HEK293T (cell line): Measurements from ENCODE around the gene OSCAR.

Experiments
- CTCF ChIA-PET: fragments of 350-600 bp; formaldehyde crosslinking; extraction: SDS; loops from one replicate; lab custom pipeline; 2021; ENCODE audit warnings: antibody characterized with exemption, inconsistent platforms; lab: Yijun Ruan, JAX
- POLR2A ChIA-PET: fragments of 350-600 bp; formaldehyde crosslinking; extraction: SDS; loops from one replicate; lab custom pipeline; 2020; ENCODE audit warnings: antibody characterized with exemption, inconsistent platforms; lab: Yijun Ruan, JAX
- DNase-seq: peaks from one replicate; pipeline ENCODE4 v3.0.0; 2012; ENCODE audit warnings: mixed read lengths; ENCODE audit errors: extremely low spot score
- ARNT ChIP-seq: fragments of 450-650 bp; IDR thresholded peaks from 2 replicates; pipeline ENCODE4 v1.6.1; 2017; ENCODE audit warnings: mild to moderate bottlenecking
- BHLHE40 ChIP-seq: fragments of 450-650 bp; IDR thresholded peaks from 2 replicates; pipeline ENCODE4 v1.6.1; 2016; ENCODE audit warnings: mild to moderate bottlenecking, moderate library complexity, borderline replicate concordance
- CTBP1 ChIP-seq: fragments of 450-650 bp; IDR thresholded peaks from 2 replicates; pipeline ENCODE4 v1.6.1; 2016; ENCODE audit warnings: borderline replicate concordance
- ELF4 ChIP-seq: fragments of 450-650 bp; IDR thresholded peaks from 2 replicates; pipeline ENCODE4 v1.6.1; 2017; ENCODE audit warnings: antibody characterized with exemption
- FOXA1 ChIP-seq: fragments of 450-650 bp; IDR thresholded peaks from 2 replicates; pipeline ENCODE4 v1.6.1; 2016; ENCODE audit warnings: mild to moderate bottlenecking
- FOXK2 ChIP-seq: fragments of 450-650 bp; IDR thresholded peaks from 2 replicates; pipeline ENCODE4 v1.6.1; 2016; ENCODE audit warnings: mild to moderate bottlenecking
- FOXM1 ChIP-seq: fragments of 450-650 bp; IDR thresholded peaks from 2 replicates; pipeline ENCODE4 v1.6.1; 2017; ENCODE audit warnings: mild to moderate bottlenecking, borderline replicate concordance
- HDGF ChIP-seq: fragments of 450-650 bp; IDR thresholded peaks from 2 replicates; pipeline ENCODE4 v1.6.1; 2017; ENCODE audit warnings: antibody characterized with exemption, borderline replicate concordance
- L3MBTL2 ChIP-seq: fragments of 450-650 bp; conservative IDR thresholded peaks from 2 replicates; pipeline ENCODE4 v1.6.1; 2016; ENCODE audit warnings: mild to moderate bottlenecking
- LEF1 ChIP-seq: fragments of 450-650 bp; IDR thresholded peaks from 2 replicates; pipeline ENCODE4 v1.6.1; 2017; ENCODE audit warnings: mild to moderate bottlenecking, borderline replicate concordance
- NFRKB ChIP-seq: fragments of 450-650 bp; IDR thresholded peaks from 2 replicates; pipeline ENCODE4 v1.6.1; 2016; ENCODE audit warnings: mild to moderate bottlenecking, moderate library complexity
- SP1 ChIP-seq: fragments of 450-650 bp; IDR thresholded peaks from 2 replicates; pipeline ENCODE4 v1.6.1; 2017
- SUZ12 ChIP-seq: fragments of 450-650 bp; IDR thresholded peaks from 2 replicates; pipeline ENCODE4 v1.6.1; 2016; ENCODE audit warnings: mild to moderate bottlenecking
- TARDBP ChIP-seq: fragments of 450-650 bp; IDR thresholded peaks from 2 replicates; pipeline ENCODE4 v1.6.1; 2016
- ZNF384 ChIP-seq: fragments of 450-650 bp; IDR thresholded peaks from 2 replicates; pipeline ENCODE4 v1.6.1; 2016
- TF ChIP-seq, protein P1 (sequence below): fragments of 450-650 bp; IDR thresholded peaks from 2 replicates; pipeline ENCODE4 v1.6.1; 2016

The OSCAR gene

GRCh38 chr19:54100561-54100960, at the start of gene OSCAR:
Gene OSCAR, minus strand, starts transcription at chr19:54100803. Its CDS starts 11 bp downstream, at chr19:54100792.
- ChIA-PET CTCF (no interaction called here), POLR2A (interaction anchor here (0.5 to 1.2 kb wide), 2 partner anchors 69 to 272 kb away, joined by 3 to 4 read pairs; no protein-coding TSS in a partner anchor)
- TF ChIP-seq BHLHE40: no peak
- no peak for TF ChIP-seq TARDBP
- TF ChIP-seq NFRKB: no peak
- no peak for TF ChIP-seq SP1
- TF ChIP-seq FOXK2: no peak
- TF ChIP-seq CTBP1: no peak
- no peak for TF ChIP-seq LEF1
- no peak for TF ChIP-seq L3MBTL2
- TF ChIP-seq ELF4: no peak
- TF ChIP-seq ZNF384: no peak
- TF ChIP-seq HDGF: no peak
- no peak for TF ChIP-seq ARNT
- no peak for TF ChIP-seq SUZ12
- TF ChIP-seq FOXM1: no peak
- no peak for DNase-seq

DNA sequence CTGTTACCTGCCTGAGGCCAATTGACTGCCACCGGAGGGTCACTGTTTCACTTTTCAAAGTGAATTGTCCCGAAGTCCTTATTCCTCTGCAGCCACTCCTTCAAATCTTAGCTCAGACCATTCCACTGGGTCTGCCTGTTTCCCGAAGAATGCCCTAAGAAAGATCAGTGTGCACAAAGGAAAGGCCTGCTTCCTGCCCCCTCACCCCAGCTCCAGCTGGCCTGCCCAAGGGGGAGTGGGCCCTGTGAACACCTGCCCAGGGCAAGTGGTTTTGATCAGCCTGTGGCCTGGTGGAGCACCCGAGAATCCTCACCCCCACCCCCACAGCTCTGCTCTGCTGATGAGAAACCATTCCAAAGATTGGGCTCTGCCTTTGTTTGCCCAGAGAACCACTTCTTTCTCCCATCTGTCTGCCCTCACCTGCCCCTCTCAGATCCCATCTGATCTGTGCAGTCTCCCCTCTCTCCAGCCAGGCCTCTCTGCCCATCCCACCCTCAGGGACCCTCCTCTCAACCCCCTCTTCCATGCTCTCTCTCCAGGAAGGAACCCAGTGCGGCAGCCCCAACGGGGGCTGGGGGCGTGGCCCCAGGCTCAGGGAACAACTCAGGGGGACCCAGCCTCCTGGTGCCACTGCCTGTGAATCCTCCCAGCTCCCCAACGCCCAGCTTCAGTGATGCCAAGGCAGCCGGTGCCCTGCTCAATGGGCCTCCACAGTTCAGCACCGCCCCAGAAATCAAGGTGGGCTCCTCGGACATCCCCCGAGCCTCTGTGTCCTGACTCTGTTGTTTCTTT, 48.6 kb upstream of the OSCAR start:
- no peak for DNase-seq
- ChIA-PET CTCF (no interaction called here), POLR2A (interaction anchor here (1.1 to 1.9 kb wide), 2 partner anchors 10 to 12 kb away, joined by 3 to 10 read pairs; partner anchors contain the start of genes CNOT3 and LENG1)
- TF ChIP-seq L3MBTL2 (no peak), FOXM1 (no peak), NFRKB (no peak), SUZ12 (no peak), LEF1 (no peak), TARDBP (no peak), SP1 (no peak)

DNA sequence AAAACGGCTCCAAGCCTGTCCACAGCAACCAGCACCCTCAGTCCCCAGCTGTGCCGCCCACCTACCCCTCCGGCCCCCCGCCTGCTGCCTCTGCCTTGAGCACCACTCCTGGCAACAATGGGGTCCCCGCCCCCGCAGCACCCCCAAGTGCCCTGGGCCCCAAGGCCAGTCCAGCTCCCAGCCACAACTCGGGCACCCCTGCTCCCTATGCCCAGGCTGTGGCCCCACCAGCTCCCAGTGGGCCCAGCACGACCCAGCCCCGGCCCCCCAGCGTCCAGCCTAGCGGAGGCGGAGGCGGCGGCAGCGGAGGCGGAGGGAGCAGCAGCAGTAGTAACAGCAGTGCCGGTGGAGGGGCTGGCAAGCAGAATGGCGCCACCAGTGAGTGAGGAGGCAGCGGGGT, 47.6 kb upstream of the OSCAR start:
- POLR2A ChIA-PET: interaction anchor here (0.6 to 0.8 kb wide), 2 partner anchors 11 kb away, joined by 3 to 4 read pairs; partner anchors contain the start of gene LENG1
- CTCF ChIA-PET: no interaction called here

DNA sequence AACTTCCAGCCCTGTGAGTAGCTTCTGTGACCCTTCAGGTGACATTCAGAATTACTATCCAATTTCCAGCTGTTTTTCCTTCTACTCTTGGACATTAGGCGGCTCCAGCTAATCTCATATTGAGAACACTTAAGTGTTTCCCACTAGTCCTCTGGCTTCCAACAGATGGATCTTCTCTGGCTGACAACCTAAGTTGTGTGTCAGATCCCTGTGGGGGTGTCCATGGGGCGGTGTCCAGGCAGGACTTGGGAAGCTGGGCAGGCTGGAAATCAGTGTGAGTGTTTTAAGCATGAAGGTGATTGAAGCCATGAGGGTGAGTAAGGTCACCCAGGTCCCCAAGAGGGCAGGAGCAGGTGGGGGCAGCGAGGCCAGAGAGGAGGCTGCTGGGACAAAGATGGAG, 47.1 kb upstream of the OSCAR start:
- POLR2A ChIA-PET: interaction anchor here (0.6 to 0.8 kb wide), 2 partner anchors 11 to 12 kb away, joined by 3 to 4 read pairs; partner anchors contain the start of gene LENG1
- CTCF ChIA-PET: no interaction called here
- no peak for DNase-seq
- TF ChIP-seq FOXM1 (no peak), SUZ12 (no peak), FOXK2 (no peak), BHLHE40 (no peak), LEF1 (no peak), ZNF384 (no peak), CTBP1 (no peak), TARDBP (no peak), FOXA1 (no peak), ELF4 (no peak), NFRKB (no peak), L3MBTL2 (no peak), ARNT (no peak), SP1 (no peak), HDGF (no peak)
- TF ChIP-seq, protein P1, sequence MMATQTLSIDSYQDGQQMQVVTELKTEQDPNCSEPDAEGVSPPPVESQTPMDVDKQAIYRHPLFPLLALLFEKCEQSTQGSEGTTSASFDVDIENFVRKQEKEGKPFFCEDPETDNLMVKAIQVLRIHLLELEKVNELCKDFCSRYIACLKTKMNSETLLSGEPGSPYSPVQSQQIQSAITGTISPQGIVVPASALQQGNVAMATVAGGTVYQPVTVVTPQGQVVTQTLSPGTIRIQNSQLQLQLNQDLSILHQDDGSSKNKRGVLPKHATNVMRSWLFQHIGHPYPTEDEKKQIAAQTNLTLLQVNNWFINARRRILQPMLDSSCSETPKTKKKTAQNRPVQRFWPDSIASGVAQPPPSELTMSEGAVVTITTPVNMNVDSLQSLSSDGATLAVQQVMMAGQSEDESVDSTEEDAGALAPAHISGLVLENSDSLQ: no peak

More for the DNA sequence above, 47.6 kb upstream of the OSCAR start:
- no peak for DNase-seq
- TF ChIP-seq TARDBP (no peak), FOXK2 (no peak), FOXA1 (no peak), ZNF384 (no peak)
- TF ChIP-seq, protein P1: no peak

GRCh38 chr19:54145541-54146158, 45.0 kb upstream of the OSCAR start:
- POLR2A ChIA-PET: no interaction called here
- no peak for DNase-seq
- CTCF ChIA-PET: no interaction called here

GRCh38 chr19:54142166-54142780, 41.7 kb upstream of the OSCAR start:
- TF ChIP-seq FOXK2 (no peak), ARNT (no peak), CTBP1 (no peak), BHLHE40 (no peak)
- ChIA-PET POLR2A (interaction anchor here (1.0 kb wide), 1 partner anchor 27 kb away, joined by 3 read pairs; the partner anchor contains the start of gene TFPT), CTCF (no interaction called here)
- DNase-seq: no peak

More at GRCh38 chr19:54145541-54146158, 45.0 kb upstream of the OSCAR start:
- TF ChIP-seq TARDBP: no peak
- no peak for TF ChIP-seq SP1
- TF ChIP-seq FOXK2: no peak
- no peak for TF ChIP-seq FOXA1
- no peak for TF ChIP-seq CTBP1
- no peak for TF ChIP-seq NFRKB
- TF ChIP-seq ELF4: no peak
